Measurements from ENCODE around the gene RBM39. TPM values are rescaled to one million over a fixed set of nuclear protein-coding genes. Genes with fewer than 3 reads are reported as not detected.

Gene RBM39
- total RNA-seq, 1 experiment from 2014 or later = 347 TPM

DNA sequence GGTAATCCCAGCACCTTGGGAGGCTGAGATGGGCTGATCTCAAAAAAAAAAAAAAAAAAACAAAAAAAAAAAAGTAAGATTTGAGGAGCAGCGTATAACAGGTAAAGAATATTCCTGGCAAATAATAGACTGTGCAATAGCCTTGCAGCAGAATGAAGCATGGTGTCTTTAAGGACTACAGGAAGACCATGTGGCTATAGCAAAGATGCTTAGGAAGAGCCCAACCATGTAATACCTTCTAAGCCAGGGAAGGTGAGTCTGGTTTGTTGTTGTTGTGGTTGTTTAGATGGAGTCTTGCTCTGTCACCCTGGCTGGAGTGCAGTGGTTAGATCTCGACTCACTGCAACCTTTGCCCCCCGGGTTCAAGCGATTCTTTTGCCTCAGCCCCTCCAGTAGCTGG is 14.3 kb upstream of the RBM39 start:
- Histone ChIP-seq H2BK5ac (ENCODE audit: insufficient read length, low read length) (no peak overlapping the region), H4K20me1 (ENCODE audit: control insufficient read depth, insufficient read depth, insufficient read length) (no peaks in the 10 kb centered on the region), H3K23ac (ENCODE audit: insufficient read length, low read depth, low read length) (no peak overlapping the region), H2BK20ac (ENCODE audit: low read depth, low read length, poor library complexity, severe bottlenecking) (no peak overlapping the region), H4K5ac (ENCODE audit: insufficient read length, low read depth, low read length) (no peak overlapping the region), H2BK15ac (ENCODE audit: low read depth, low read length) (no peak overlapping the region), H4K91ac (ENCODE audit: insufficient read length, low read depth, low read length) (no peak overlapping the region), H3K79me1 (ENCODE audit: insufficient read depth, low read depth, low read length, poor library complexity, severe bottlenecking) (no peaks in the 10 kb centered on the region), H3K4me2 (ENCODE audit: insufficient read depth, insufficient read length, low read length) (no peak overlapping the region), H3K9ac (ENCODE audit: extremely low read depth, insufficient read length, low read length) (no peak overlapping the region), H3K56ac (ENCODE audit: insufficient read length, low read depth, low read length) (no peak overlapping the region), H3K9me3 (ENCODE audit: control insufficient read depth, low read depth, low read length) (no peaks in the 10 kb centered on the region), H3K27ac (ENCODE audit: insufficient read length, low read depth, low read length) (no peak overlapping the region), H2AFZ (ENCODE audit: low read length) (no peak overlapping the region), H3K79me2 (ENCODE audit: insufficient read depth, low read length) (no peaks in the 10 kb centered on the region), H2BK120ac (ENCODE audit: low read depth, low read length, poor library complexity, severe bottlenecking) (no peak overlapping the region), H2AK5ac (ENCODE audit: insufficient read length, low read length) (no peak overlapping the region), H3K18ac (ENCODE audit: insufficient read length, low read depth, low read length) (no peak overlapping the region), H3K4ac (ENCODE audit: low read depth, low read length) (no peak overlapping the region), H3K23me2 (ENCODE audit: insufficient read length, low read depth, low read length, poor library complexity, severe bottlenecking) (no peaks in the 10 kb centered on the region), H3K27me3 (ENCODE audit: insufficient read depth, low read length) (no peaks in the 10 kb centered on the region), H4K8ac (replicated peaks; ENCODE audit: insufficient read length, low read depth, low read length) (no peak overlapping the region), H3K14ac (ENCODE audit: insufficient read depth, low read length) (no peak overlapping the region), H3T11ph (ENCODE audit: low read length) (no peak overlapping the region), H2BK12ac (ENCODE audit: insufficient read length, low read depth, low read length) (no peak overlapping the region), H3K4me1 (ENCODE audit: insufficient read depth, low read length) (no peaks in the 10 kb centered on the region)
- H3K4me1 Mint-ChIP-seq = peaks cover 0 to 3% of the 10 kb centered on the region in 2 experiments; a peak in 1 of 4 replicates
- no peaks in the 10 kb centered on the region for H3K36me3 Mint-ChIP-seq (ENCODE audit: insufficient read depth in 1 of 3, low read depth in 3 of 3)
- no peaks in the 10 kb centered on the region for H3K9me3 Mint-ChIP-seq
- peaks cover 5% of the 10 kb centered on the region for H3K27me3 Mint-ChIP-seq (ENCODE audit: low read depth)
- no peak for DNase-seq
- WGBS (ENCODE audit: extremely low coverage, insufficient read length, low lambda C conversion rate) = no CpG with 5 or more reads among the region's 4 CpGs
- no peak overlapping the region for H3K4me3 Mint-ChIP-seq
- TF ChIP-seq, protein P1, sequence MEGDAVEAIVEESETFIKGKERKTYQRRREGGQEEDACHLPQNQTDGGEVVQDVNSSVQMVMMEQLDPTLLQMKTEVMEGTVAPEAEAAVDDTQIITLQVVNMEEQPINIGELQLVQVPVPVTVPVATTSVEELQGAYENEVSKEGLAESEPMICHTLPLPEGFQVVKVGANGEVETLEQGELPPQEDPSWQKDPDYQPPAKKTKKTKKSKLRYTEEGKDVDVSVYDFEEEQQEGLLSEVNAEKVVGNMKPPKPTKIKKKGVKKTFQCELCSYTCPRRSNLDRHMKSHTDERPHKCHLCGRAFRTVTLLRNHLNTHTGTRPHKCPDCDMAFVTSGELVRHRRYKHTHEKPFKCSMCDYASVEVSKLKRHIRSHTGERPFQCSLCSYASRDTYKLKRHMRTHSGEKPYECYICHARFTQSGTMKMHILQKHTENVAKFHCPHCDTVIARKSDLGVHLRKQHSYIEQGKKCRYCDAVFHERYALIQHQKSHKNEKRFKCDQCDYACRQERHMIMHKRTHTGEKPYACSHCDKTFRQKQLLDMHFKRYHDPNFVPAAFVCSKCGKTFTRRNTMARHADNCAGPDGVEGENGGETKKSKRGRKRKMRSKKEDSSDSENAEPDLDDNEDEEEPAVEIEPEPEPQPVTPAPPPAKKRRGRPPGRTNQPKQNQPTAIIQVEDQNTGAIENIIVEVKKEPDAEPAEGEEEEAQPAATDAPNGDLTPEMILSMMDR (conservative IDR thresholded peaks at IDR 0.05) = no peak
- H3K27ac Mint-ChIP-seq = no peak overlapping the region

Measured in H9 (cell line).